Heart left ventricle (tissue), 16 donors: Measurements from ENCODE around the gene C6orf52. TPM values are rescaled to one million over a fixed set of nuclear protein-coding genes. Genes with fewer than 3 reads are reported as not detected.

Source experiments
- ATAC-seq, 4 donors: fragments of 200-7000 bp; cut with Tn5 transposase; one replicate each; pipeline ENCODE4 v1.9.1; 2020 to 2022; ENCODE audit warnings: moderate library complexity in 4 of 4, mild to moderate bottlenecking in 3 of 4, moderate number of reproducible peaks in 1 of 4
- DNase-seq, 5 donors: peaks; one replicate each; pipeline ENCODE4 v3.0.0-alpha.2; 2020
- H3K27ac ChIP-seq, 12 donors: fragments of 200-600 bp; sonication (generic) in 4 of 12; one replicate each; pipeline versions ENCODE4 v1.5.0 to v1.8.0; 2016 to 2022; ENCODE audit warnings: mild to moderate bottlenecking in 2 of 12
- H3K27me3 ChIP-seq, 9 donors: fragments of 200-600 bp; sonication (generic) in 2 of 9; one replicate each; pipeline versions ENCODE4 v1.5.1 to v1.8.0; 2016 to 2022; ENCODE audit warnings: mild to moderate bottlenecking in 3 of 9
- H3K36me3 ChIP-seq, 9 donors: fragments of 200-600 bp; sonication (generic) in 2 of 9; one replicate each; pipeline versions ENCODE4 v1.5.0 to v1.8.0; 2018 to 2022; ENCODE audit warnings: mild to moderate bottlenecking in 2 of 9
- H3K4me1 ChIP-seq, 12 donors: fragments of 200-600 bp; sonication (generic) in 4 of 12; one replicate each; pipeline versions ENCODE4 v1.5.0 to v1.8.0; 2016 to 2022; ENCODE audit warnings: mild to moderate bottlenecking in 3 of 12
- H3K4me3 ChIP-seq, 12 donors: fragments of 200-600 bp; sonication (generic) in 4 of 12; one replicate each; pipeline versions ENCODE4 v1.5.0 to v1.8.0; 2017 to 2022; ENCODE audit warnings: mild to moderate bottlenecking in 9 of 12, moderate library complexity in 4 of 12
- H3K9me3 ChIP-seq, 12 donors: fragments of 200-600 bp; sonication (generic) in 4 of 12; one replicate each; pipeline versions ENCODE4 v1.5.0 to v1.8.0; 2016 to 2022; ENCODE audit warnings: mild to moderate bottlenecking in 1 of 12
- POLR2A ChIP-seq, 2 donors: fragments of 450-650 bp; IDR thresholded peaks; one replicate each; pipeline ENCODE4 v1.6.1; 2017; ENCODE audit warnings: antibody characterized with exemption in 2 of 2, mild to moderate bottlenecking in 2 of 2, moderate library complexity in 2 of 2
- WGBS, 4 donors: extraction: QIAGEN DNeasy Blood & Tissue Kit in 2 of 4; methylation state at CpG; one replicate each; pipeline versions ENCODE4 v1.1.5 to v1.1.7; 2013 to 2018; 5-methylcytosine and 5-hydroxymethylcytosine counted together
- intact Hi-C, 10 donors: fragments of 100-400 bp; cut with DNase I; formaldehyde crosslinking; loops; one replicate each; pipeline versions ENCODE4 v1.11.1 to v1.14.2; 2022
- polyA plus RNA-seq, 2 donors: library from polyadenylated mRNA; stranded (reverse); fragments of 200-250 nt; gene quantifications; one replicate each; pipeline ENCODE4 v1.2.3, GENCODE V29; 2013
- total RNA-seq, 9 donors: library from RNA; depleted of rRNA in 2 of 9; stranded (reverse); fragments of >200 nt in 2 of 9; fragmentation: NEBNext Ultra II Directional in 3 of 9; extraction: Animal tissue kit (Norgen Biotek cat#: 25700) in 3 of 9; gene quantifications; one replicate each; pipeline versions ENCODE4 v1.1.0 to v1.2.4, GENCODE V29; 2016 to 2023
- TF ChIP-seq, protein P1 (sequence below), 12 donors: fragments of 200-600 bp; sonication (generic) in 4 of 12; IDR thresholded peaks; one replicate each; pipeline versions ENCODE4 v1.5.0 to v1.8.0; 2018 to 2022; ENCODE audit warnings: antibody characterized with exemption in 12 of 12, mild to moderate bottlenecking in 5 of 12
- donor health status: ischemic (EF 13 %, LVEDD 7.1; RV severe dilation, severe dysfunction).
- donor health status: healthy with polysubstance abuse.
- donor health status: DM: no; HTN: yes; CAD: no.
- donor health status: DM: no; HTN: no; CAD: no.
- donor health status: ischemic (EF 25% LVEDD 6.9; RV normal size, moderate dysfunction).
- donor health status: ischemic (EF 25% LVEDD 5.7; RV mildly dilated, moderate dysfunction).
- donor health status: healthy.
- donor health status: DM: yes; HTN: yes; CAD: no.
- donor health status: ischemic (EF 35%, LVEDD 5.7; RV mildly dilated, moderate dysfunction).
- donor health status: nonischemic (EF 11% LVEDD 7.7; RV severe dilation, severe dysfunction).
- donor health status: DM: yes; HTN: yes; CAD: no.
- donor health status: PGD.
- donor health status: ischemic (EF 29% LVEDD 5.4; RV normal size, mild dysfunction).
- donor health status: nonischemic (EF 23%, LVEDD 6.1; RV moderate dilation, normal function).

Gene C6orf52
- total and polyA plus RNA-seq, 11 donors = 0.15 to 3.6 (median 0.99) TPM; not detected in 6

DNA sequence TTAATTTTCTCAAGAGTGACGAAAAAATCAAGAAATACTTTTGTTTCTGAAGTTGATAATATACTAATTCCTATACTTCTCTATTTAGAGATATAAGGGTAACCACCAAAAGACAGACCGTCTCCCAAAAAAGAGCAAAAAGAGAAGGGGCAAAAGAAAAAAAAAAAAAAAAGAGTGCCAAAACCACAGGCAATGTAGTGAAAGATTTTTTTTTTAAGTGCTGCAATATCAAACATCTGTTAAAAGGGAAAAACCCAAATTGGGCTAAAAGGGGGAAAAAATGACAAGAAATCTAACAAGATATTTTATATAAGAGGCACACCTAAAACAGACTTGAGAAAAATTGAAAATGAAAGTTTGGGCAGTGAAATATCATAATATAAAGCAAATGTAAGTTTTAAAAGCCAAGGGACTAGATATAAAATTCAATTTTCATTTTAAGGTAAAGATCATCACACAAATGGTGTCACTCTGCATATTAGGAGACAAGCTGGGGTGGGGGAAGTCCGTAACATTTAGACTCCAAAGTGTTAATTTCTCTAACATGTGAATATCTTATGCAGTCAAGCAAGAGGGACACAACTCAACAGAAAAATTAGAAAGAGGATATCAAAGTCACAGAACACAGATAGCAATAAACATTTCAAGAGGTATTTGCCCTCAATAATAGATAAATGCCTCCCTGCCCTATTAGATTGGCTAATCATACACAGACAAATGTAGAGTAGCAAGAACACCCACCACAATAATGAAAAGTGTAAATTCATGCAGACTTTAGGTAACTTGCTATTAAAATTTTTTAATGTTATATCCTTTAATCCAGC, 9.1 kb downstream of the C6orf52 start:
- H3K4me3 ChIP-seq = no peak overlapping the region
- H3K4me1 ChIP-seq = no peaks in the 10 kb centered on the region
- WGBS, 4 donors = 68 to 77% (median 75%) methylated on average over 3 of the region's 3 CpGs
- no peaks in the 10 kb centered on the region for H3K36me3 ChIP-seq
- H3K27ac ChIP-seq = no peak overlapping the region
- no peak for DNase-seq
- H3K9me3 ChIP-seq = no peaks in the 10 kb centered on the region
- intact Hi-C loops = no loop called here
- H3K27me3 ChIP-seq = no peaks in the 10 kb centered on the region
- ATAC-seq = no peak
- no peak for TF ChIP-seq POLR2A (IDR thresholded peaks at IDR 0.05)
- TF ChIP-seq, protein P1, sequence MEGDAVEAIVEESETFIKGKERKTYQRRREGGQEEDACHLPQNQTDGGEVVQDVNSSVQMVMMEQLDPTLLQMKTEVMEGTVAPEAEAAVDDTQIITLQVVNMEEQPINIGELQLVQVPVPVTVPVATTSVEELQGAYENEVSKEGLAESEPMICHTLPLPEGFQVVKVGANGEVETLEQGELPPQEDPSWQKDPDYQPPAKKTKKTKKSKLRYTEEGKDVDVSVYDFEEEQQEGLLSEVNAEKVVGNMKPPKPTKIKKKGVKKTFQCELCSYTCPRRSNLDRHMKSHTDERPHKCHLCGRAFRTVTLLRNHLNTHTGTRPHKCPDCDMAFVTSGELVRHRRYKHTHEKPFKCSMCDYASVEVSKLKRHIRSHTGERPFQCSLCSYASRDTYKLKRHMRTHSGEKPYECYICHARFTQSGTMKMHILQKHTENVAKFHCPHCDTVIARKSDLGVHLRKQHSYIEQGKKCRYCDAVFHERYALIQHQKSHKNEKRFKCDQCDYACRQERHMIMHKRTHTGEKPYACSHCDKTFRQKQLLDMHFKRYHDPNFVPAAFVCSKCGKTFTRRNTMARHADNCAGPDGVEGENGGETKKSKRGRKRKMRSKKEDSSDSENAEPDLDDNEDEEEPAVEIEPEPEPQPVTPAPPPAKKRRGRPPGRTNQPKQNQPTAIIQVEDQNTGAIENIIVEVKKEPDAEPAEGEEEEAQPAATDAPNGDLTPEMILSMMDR (IDR thresholded peaks at IDR 0.05) = no peak

- Histone ChIP-seq H3K9me3 (no peaks in the 10 kb centered on the region), H3K27me3 (no peaks in the 10 kb centered on the region), H3K4me1 (no peaks in the 10 kb centered on the region), H3K4me3 (no peak overlapping the region), H3K36me3 (no peaks in the 10 kb centered on the region), H3K27ac (no peak overlapping the region)
- DNase-seq = no peak
- ATAC-seq = no peak
- WGBS, 4 donors = 72 to 82% (median 75%) methylated on average over 5 of the region's 5 CpGs
- TF ChIP-seq, protein P1 (IDR thresholded peaks at IDR 0.05) = no peak
- no peak for TF ChIP-seq POLR2A (IDR thresholded peaks at IDR 0.05)
- intact Hi-C loops = no loop called here
Observed at GRCh38 chr6:10684618-10685017, 9.8 kb downstream of the C6orf52 start.

GRCh38 chr6:10682355-10682988, 11.9 kb downstream of the C6orf52 start:
- intact Hi-C loops = no loop called here

GRCh38 chr6:10681795-10682194, 12.6 kb downstream of the C6orf52 start:
- intact Hi-C loops = no loop called here
- Histone ChIP-seq H3K4me1 (no peaks in the 10 kb centered on the region), H3K27ac (no peak overlapping the region), H3K27me3 (no peaks in the 10 kb centered on the region), H3K9me3 (no peaks in the 10 kb centered on the region), H3K36me3 (no peaks in the 10 kb centered on the region), H3K4me3 (no peak overlapping the region)
- DNase-seq (no peak), ATAC-seq (no peak)
- TF ChIP-seq, protein P1 (IDR thresholded peaks at IDR 0.05) = no peak
- no peak for TF ChIP-seq POLR2A (IDR thresholded peaks at IDR 0.05)
- WGBS, 4 donors = 50 to 60% (median 53%) methylated on average over 3 of the region's 3 CpGs

More at GRCh38 chr6:10682355-10682988, 11.9 kb downstream of the C6orf52 start:
- Histone ChIP-seq H3K4me3 (no peak overlapping the region), H3K4me1 (no peaks in the 10 kb centered on the region), H3K9me3 (no peaks in the 10 kb centered on the region), H3K27ac (no peak overlapping the region), H3K36me3 (no peaks in the 10 kb centered on the region), H3K27me3 (no peaks in the 10 kb centered on the region)
- no peak for DNase-seq
- TF ChIP-seq POLR2A (IDR thresholded peaks at IDR 0.05) = no peak
- TF ChIP-seq, protein P1 (IDR thresholded peaks at IDR 0.05) = no peak
- no peak for ATAC-seq
